NCI-H82 treated with DMSO at 0.1 percent for 48 hours (cell line): ENCODE results near the gene SLC6A17.

Experiments used
- DNase-seq: peaks from one replicate; lab custom pipeline; 2025; ENCODE audit not compliant: unreplicated experiment; lab: John Stamatoyannopoulos, UW

SLC6A17 gene

DNA sequence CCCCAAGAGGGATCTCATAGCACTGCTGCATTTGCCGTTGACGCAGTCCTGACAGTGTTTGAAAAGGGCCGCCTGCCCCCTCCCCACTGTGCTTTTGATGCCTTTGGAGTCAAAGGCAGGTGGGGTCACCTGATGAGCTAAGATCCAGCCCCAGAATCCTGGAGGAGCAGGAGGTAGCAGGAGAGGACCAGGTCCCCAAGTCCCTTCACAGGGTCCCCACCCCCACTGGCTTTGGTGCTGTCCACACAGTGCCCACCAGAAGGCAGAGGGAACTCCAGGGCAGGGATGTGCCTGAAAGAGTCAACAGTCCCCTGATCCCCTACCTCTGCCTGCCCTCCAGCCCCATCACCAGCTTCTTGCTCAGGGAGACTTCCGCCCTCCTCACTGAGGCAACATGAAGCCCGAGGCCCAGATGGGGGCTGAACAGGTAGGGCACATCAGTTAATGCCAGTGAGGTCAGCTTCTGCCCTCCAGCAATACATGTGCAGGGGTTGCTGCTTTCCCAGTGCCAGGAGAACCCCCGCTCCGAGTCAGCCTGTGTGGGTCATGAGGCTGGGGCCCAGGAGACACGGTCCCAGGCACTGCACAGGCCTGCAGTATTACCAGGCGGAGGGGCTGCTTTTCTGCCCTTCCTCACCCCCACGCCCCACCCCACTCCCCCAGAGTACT lies 51.0 kb downstream of the SLC6A17 start:
- DNase-seq: no peak

- peak; percentile 35 for DNase-seq
Observed at GRCh38 chr1:110203021-110203661, 52.8 kb downstream of the SLC6A17 start.

DNA sequence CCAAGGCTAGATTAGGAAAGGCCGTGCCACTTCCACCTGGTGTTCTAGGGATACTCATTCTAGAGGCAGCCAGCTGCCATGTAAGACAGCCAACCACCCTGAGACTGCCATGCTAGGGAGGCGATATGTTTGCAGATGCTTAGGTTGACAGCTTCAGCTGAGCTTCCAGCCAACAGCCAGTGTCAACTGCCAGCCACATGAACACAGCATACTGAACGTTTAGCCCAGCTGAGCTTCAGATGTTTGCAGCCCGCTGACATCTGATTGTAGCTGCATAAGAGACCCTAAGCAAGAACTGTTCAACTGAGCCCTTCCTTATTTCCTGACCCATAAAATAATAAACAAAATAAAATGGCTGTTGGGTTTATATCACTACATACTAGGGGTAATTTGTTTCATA lies 54.9 kb downstream of the SLC6A17 start:
- DNase-seq: no peak

GRCh38 chr1:110205591-110206155 lies 55.4 kb downstream of the SLC6A17 start:
- no peak for DNase-seq

GRCh38 chr1:110206261-110206920 lies 56.1 kb downstream of the SLC6A17 start:
- no peak for DNase-seq

- DNase-seq: peak; percentile 45
Observed at GRCh38 chr1:110207831-110208230, 57.5 kb downstream of the SLC6A17 start.

DNA sequence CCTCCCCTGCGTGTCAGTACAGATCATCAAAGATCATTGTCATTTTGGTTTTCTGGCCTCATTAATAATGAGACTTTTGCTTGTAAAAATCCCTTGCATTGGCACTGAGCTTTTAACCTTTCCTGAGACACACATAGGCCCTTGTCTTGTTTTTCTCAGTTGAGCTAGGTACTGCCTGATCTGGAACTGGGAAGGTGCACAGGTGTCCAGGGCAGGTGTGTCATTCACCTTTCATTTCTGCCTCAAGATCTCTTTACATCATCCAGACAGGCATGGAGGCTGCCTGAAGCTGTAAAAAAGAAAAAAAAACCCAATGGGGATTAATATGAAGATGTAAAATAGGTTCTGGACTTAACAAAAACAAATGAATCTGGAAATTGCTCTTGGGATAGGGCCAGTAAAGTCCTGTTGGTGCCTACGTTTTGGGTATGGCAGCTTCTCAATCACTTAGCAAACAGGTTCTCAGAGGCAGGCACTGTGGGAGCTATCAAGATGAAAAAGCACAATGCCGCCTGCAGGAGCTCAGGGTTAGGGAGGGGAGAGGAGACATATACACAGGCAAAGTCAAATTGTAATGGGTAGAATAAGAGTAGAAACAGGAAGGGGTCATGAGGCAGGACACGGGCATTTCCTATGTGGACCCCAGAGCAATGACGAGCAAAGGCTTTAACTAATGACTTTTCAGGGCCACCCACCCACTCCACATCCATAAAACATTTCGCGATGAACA lies 58.8 kb downstream of the SLC6A17 start:
- no peak for DNase-seq

- DNase-seq: peak; percentile 40
Observed at GRCh38 chr1:110209715-110210603, 59.7 kb downstream of the SLC6A17 start, which contains the start of gene KCNC4. Gene KCNC4 (plus strand): TSS chr1:110210314. CDS start chr1:110211500, 1,186 bp downstream.

GRCh38 chr1:110210604-110211495 lies 60.6 kb downstream of the SLC6A17 start:
- DNase-seq: peak; percentile 25

DNA sequence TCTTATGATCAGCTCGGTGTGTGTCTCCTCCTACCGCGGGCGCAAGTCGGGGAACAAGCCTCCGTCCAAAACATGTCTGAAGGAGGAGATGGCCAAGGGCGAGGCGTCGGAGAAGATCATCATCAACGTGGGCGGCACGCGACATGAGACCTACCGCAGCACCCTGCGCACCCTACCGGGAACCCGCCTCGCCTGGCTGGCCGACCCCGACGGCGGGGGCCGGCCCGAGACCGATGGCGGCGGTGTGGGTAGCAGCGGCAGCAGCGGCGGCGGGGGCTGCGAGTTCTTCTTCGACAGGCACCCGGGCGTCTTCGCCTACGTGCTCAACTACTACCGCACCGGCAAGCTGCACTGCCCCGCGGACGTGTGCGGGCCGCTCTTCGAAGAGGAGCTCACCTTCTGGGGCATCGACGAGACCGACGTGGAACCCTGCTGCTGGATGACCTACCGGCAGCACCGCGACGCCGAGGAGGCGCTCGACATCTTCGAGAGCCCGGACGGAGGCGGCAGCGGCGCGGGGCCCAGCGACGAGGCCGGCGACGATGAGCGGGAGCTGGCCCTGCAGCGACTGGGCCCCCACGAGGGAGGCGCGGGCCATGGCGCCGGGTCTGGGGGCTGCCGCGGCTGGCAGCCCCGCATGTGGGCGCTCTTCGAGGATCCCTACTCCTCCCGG lies 61.3 kb downstream of the SLC6A17 start:
- no peak for DNase-seq

GRCh38 chr1:110212169-110213142 lies 62.2 kb downstream of the SLC6A17 start:
- DNase-seq: peak; percentile 22

DNA sequence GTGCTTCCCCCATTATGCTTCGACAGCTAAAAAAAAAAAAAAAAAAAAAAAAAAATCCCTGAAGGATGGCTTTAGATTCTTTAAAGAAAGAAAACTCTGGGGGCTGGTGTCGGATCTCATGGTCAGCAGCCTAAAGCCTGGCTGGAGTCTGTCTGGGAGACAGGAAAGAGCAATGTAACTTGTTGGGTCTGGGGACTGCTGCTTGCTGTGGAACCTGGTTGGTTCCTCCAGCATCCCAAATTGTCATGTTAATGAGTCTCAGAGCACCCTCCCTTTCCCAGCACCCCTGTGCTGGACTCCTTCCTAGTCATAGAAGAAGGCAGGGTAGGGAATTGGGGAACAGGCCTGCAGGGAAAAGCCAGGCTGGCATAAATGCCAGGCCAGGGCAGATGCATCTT lies 62.8 kb downstream of the SLC6A17 start:
- DNase-seq: no peak

GRCh38 chr1:110214454-110215404 lies 64.4 kb downstream of the SLC6A17 start:
- DNase-seq: peak; percentile 44

GRCh38 chr1:110215621-110216515 lies 65.6 kb downstream of the SLC6A17 start:
- no peak for DNase-seq

DNA sequence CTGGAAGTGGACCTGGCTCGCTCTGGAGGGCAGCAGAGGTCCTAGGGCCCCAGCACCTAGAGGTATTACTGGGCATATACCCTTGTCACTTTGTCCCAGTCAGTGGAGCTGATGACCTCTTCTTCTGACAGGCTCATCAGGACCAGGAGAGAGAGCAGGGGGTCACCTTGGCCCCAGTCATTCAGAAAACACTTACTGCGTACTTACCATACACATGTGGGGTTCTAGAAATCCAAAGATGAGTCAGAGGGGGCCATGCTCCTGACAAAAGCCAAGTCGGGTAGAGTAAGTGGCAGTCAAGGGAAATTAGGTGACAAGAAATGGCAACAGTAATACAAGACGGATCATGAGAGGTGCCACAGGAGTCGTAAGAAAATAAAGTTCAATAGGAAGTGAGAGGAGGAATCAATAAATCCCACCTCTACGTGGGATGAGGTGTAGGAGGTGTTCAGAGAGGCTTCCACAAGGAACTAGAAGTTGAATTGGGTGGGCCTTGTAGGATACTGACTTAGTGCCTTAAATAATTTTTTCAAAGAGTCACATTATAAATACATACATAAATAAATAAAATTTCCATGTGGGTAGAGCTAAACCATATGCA lies 66.7 kb downstream of the SLC6A17 start:
- DNase-seq: no peak
